Glutamatergic neuron (in vitro differentiated cells): Measurements from ENCODE around the gene ADTRP. TPM values are rescaled to one million over a fixed set of nuclear protein-coding genes. Genes with fewer than 3 reads are reported as not detected.

Experiments
- DNase-seq: peaks from one replicate; pipeline ENCODE4 v3.0.0; 2022
- H3K27ac Mint-ChIP-seq: one replicate; pipeline ENCODE4 v1.8.0; 2020; ENCODE audit warnings: mild to moderate bottlenecking, mixed read lengths, inconsistent platforms; ENCODE audit not compliant: unreplicated experiment
- H3K27me3 Mint-ChIP-seq: one replicate; pipeline ENCODE4 v1.8.0; 2020; ENCODE audit warnings: mild to moderate bottlenecking, moderate library complexity, mixed read lengths, inconsistent platforms; ENCODE audit not compliant: unreplicated experiment
- H3K36me3 Mint-ChIP-seq: one replicate; pipeline ENCODE4 v1.8.0; 2020; ENCODE audit warnings: mild to moderate bottlenecking, mixed read lengths, inconsistent platforms; ENCODE audit not compliant: unreplicated experiment
- H3K4me1 Mint-ChIP-seq: one replicate; pipeline ENCODE4 v1.8.0; 2020; ENCODE audit warnings: mild to moderate bottlenecking, low read depth, mixed read lengths, inconsistent platforms; ENCODE audit not compliant: unreplicated experiment
- H3K4me3 Mint-ChIP-seq: one replicate; pipeline ENCODE4 v1.8.0; 2020; ENCODE audit warnings: mild to moderate bottlenecking, mixed read lengths, inconsistent platforms; ENCODE audit not compliant: unreplicated experiment
- H3K9me3 Mint-ChIP-seq: one replicate; pipeline ENCODE4 v1.8.0; 2020; ENCODE audit warnings: mild to moderate bottlenecking, moderate library complexity, mixed read lengths, inconsistent platforms; ENCODE audit not compliant: unreplicated experiment
- CTCF ChIP-seq: fragments of 200-600 bp; sonication (generic); IDR thresholded peaks from one replicate; pipeline ENCODE4 v1.5.0; 2021; ENCODE audit not compliant: partially characterized antibody, unreplicated experiment
- total RNA-seq: library from RNA; stranded (reverse); fragmentation: NEBNext Ultra II Directional; extraction: Animal tissue kit (Norgen Biotek cat#: 25700); gene quantifications from one replicate; pipeline ENCODE4 v1.2.1, GENCODE V29; 2021; ENCODE audit not compliant: unreplicated experiment

The ADTRP gene
- total RNA-seq, 1 donor from 2014 or later: not detected

GRCh38 chr6:11734861-11735613, 43.6 kb downstream of the ADTRP start:
- H3K27me3 Mint-ChIP-seq: peaks cover 4% of the 10 kb centered on the region
- H3K4me3 Mint-ChIP-seq: no peak overlapping the region
- TF ChIP-seq CTCF: no peak
- peaks cover 2% of the 10 kb centered on the region for H3K9me3 Mint-ChIP-seq
- H3K36me3 Mint-ChIP-seq: no peaks in the 10 kb centered on the region
- H3K4me1 Mint-ChIP-seq: no peaks in the 10 kb centered on the region
- no peak for DNase-seq
- no peak overlapping the region for H3K27ac Mint-ChIP-seq

GRCh38 chr6:11732036-11732631, 46.5 kb downstream of the ADTRP start:
- Mint-ChIP-seq H3K36me3 (no peaks in the 10 kb centered on the region), H3K4me1 (no peaks in the 10 kb centered on the region), H3K27me3 (peaks cover 2% of the 10 kb centered on the region), H3K9me3 (peaks cover 4% of the 10 kb centered on the region), H3K4me3 (no peak overlapping the region), H3K27ac (no peak overlapping the region)
- no peak for TF ChIP-seq CTCF
- DNase-seq: no peak

- H3K36me3 Mint-ChIP-seq: no peaks in the 10 kb centered on the region
- no peak overlapping the region for H3K27ac Mint-ChIP-seq
- DNase-seq: no peak
- H3K4me3 Mint-ChIP-seq: no peak overlapping the region
- H3K27me3 Mint-ChIP-seq: peaks cover 2% of the 10 kb centered on the region
- H3K9me3 Mint-ChIP-seq: peaks cover 4% of the 10 kb centered on the region
- no peaks in the 10 kb centered on the region for H3K4me1 Mint-ChIP-seq
- TF ChIP-seq CTCF: no peak
Measured at GRCh38 chr6:11731423-11731822, 47.2 kb downstream of the ADTRP start.

GRCh38 chr6:11730641-11731040, 48.0 kb downstream of the ADTRP start:
- no peak overlapping the region for H3K27ac Mint-ChIP-seq
- H3K4me3 Mint-ChIP-seq: no peak overlapping the region
- H3K9me3 Mint-ChIP-seq: peaks cover 2% of the 10 kb centered on the region
- no peak for TF ChIP-seq CTCF
- peaks cover 2% of the 10 kb centered on the region for H3K27me3 Mint-ChIP-seq
- DNase-seq: no peak
- no peaks in the 10 kb centered on the region for H3K36me3 Mint-ChIP-seq
- H3K4me1 Mint-ChIP-seq: no peaks in the 10 kb centered on the region

- Mint-ChIP-seq H3K27ac (no peak overlapping the region), H3K4me3 (no peak overlapping the region), H3K9me3 (peaks cover 2% of the 10 kb centered on the region), H3K27me3 (peaks cover 2% of the 10 kb centered on the region), H3K36me3 (no peaks in the 10 kb centered on the region), H3K4me1 (no peaks in the 10 kb centered on the region)
- no peak for DNase-seq
- no peak for TF ChIP-seq CTCF
Measured at GRCh38 chr6:11729076-11729475, 49.5 kb downstream of the ADTRP start.
